Measurements from ENCODE around the gene ARFIP1.

DNA sequence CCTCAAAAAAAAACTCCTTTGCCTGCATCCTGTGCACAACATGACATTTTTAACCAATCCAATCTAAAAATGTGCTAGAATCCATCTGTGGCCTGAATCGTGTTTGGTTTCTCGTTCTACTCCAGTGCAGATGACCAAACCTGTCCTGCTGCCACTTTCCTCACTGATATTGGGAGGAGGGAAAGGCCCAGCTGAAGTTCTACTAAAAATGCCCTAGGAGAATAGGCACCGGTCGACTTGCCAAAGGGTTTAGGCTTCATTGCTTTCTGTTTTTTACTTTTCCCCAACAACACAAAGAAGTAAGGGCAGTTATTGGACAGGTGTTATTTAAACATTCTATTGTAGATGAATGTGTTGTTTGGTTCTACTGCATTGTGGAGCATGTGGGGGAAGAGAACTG lies 148.5 kb downstream of the ARFIP1 start:
- TF ChIP-seq MTF1 (CRISPR knock-in tag; IDR thresholded peaks at IDR 0.05; ENCODE audit: borderline replicate concordance) (no peak), ELF1 (tag; IDR thresholded peaks at IDR 0.05) (no peak), MAFK (IDR thresholded peaks at IDR 0.05; ENCODE audit: low read length) (no peak)
- TF ChIP-seq, protein P1, sequence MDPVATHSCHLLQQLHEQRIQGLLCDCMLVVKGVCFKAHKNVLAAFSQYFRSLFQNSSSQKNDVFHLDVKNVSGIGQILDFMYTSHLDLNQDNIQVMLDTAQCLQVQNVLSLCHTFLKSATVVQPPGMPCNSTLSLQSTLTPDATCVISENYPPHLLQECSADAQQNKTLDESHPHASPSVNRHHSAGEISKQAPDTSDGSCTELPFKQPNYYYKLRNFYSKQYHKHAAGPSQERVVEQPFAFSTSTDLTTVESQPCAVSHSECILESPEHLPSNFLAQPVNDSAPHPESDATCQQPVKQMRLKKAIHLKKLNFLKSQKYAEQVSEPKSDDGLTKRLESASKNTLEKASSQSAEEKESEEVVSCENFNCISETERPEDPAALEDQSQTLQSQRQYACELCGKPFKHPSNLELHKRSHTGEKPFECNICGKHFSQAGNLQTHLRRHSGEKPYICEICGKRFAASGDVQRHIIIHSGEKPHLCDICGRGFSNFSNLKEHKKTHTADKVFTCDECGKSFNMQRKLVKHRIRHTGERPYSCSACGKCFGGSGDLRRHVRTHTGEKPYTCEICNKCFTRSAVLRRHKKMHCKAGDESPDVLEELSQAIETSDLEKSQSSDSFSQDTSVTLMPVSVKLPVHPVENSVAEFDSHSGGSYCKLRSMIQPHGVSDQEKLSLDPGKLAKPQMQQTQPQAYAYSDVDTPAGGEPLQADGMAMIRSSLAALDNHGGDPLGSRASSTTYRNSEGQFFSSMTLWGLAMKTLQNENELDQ (CRISPR knock-in tag; IDR thresholded peaks at IDR 0.05; ENCODE audit: borderline replicate concordance): no peak
- TF ChIP-seq, protein P2, sequence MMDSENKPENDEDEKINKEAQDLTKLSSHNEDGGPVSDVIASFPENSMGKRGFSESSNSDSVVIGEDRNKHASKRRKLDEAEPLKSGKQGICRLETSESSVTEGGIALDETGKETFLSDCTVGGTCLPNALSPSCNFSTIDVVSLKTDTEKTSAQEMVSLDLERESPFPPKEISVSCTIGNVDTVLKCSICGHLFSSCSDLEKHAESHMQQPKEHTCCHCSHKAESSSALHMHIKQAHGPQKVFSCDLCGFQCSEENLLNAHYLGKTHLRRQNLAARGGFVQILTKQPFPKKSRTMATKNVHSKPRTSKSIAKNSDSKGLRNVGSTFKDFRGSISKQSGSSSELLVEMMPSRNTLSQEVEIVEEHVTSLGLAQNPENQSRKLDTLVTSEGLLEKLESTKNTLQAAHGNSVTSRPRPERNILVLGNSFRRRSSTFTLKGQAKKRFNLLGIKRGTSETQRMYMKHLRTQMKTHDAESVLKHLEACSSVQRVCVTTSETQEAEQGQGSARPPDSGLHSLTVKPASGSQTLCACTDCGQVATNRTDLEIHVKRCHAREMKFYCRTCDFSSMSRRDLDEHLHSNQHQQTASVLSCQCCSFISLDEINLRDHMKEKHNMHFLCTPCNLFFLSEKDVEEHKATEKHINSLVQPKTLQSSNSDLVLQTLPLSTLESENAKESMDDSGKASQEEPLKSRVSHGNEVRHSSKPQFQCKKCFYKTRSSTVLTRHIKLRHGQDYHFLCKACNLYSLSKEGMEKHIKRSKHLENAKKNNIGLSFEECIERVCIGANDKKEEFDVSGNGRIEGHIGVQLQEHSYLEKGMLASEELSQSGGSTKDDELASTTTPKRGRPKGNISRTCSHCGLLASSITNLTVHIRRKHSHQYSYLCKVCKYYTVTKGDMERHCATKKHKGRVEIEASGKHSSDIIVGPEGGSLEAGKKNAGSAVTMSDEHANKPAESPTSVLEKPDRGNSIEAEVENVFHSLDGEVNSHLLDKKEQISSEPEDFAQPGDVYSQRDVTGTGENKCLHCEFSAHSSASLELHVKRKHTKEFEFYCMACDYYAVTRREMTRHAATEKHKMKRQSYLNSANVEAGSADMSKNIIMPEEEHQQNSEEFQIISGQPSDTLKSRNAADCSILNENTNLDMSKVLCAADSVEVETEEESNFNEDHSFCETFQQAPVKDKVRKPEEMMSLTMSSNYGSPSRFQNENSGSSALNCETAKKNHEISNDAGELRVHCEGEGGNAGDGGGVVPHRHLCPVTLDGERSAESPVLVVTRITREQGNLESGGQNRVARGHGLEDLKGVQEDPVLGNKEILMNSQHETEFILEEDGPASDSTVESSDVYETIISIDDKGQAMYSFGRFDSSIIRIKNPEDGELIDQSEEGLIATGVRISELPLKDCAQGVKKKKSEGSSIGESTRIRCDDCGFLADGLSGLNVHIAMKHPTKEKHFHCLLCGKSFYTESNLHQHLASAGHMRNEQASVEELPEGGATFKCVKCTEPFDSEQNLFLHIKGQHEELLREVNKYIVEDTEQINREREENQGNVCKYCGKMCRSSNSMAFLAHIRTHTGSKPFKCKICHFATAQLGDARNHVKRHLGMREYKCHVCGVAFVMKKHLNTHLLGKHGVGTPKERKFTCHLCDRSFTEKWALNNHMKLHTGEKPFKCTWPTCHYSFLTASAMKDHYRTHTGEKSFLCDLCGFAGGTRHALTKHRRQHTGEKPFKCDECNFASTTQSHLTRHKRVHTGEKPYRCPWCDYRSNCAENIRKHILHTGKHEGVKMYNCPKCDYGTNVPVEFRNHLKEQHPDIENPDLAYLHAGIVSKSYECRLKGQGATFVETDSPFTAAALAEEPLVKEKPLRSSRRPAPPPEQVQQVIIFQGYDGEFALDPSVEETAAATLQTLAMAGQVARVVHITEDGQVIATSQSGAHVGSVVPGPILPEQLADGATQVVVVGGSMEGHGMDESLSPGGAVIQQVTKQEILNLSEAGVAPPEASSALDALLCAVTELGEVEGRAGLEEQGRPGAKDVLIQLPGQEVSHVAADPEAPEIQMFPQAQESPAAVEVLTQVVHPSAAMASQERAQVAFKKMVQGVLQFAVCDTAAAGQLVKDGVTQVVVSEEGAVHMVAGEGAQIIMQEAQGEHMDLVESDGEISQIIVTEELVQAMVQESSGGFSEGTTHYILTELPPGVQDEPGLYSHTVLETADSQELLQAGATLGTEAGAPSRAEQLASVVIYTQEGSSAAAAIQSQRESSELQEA (IDR thresholded peaks at IDR 0.05; ENCODE audit: low read depth): no peak
